Liver (tissue), 3 donors: ENCODE results near the gene SNTN.

Experiments
- EGR1 ChIP-seq, 2 donors: IDR thresholded peaks; 2 replicates each; pipeline ENCODE4 v1.6.1; 2016 to 2018; ENCODE audit warnings: antibody characterized with exemption in 2 of 2, low read depth in 2 of 2
- GABPA ChIP-seq, 2 donors: IDR thresholded peaks in 1 of 2; conservative IDR thresholded peaks in 1 of 2; 2 replicates each; pipeline ENCODE4 v1.6.1; 2016; ENCODE audit warnings: antibody characterized with exemption in 2 of 2, mild to moderate bottlenecking in 1 of 2, moderate library complexity in 1 of 2
- NR2F2 ChIP-seq: IDR thresholded peaks from 2 replicates; pipeline ENCODE4 v1.6.1; 2016; ENCODE audit warnings: antibody characterized with exemption
- RAD21 ChIP-seq, 2 donors: IDR thresholded peaks; 2 replicates each; pipeline ENCODE4 v1.6.1; 2016; ENCODE audit warnings: antibody characterized with exemption in 2 of 2, mild to moderate bottlenecking in 2 of 2
- SP1 ChIP-seq: IDR thresholded peaks from 2 replicates; pipeline ENCODE4 v1.6.1; 2018; ENCODE audit warnings: antibody characterized with exemption, mild to moderate bottlenecking
- TAF1 ChIP-seq: conservative IDR thresholded peaks from 2 replicates; pipeline ENCODE4 v1.6.1; 2016; ENCODE audit warnings: antibody characterized with exemption, mild to moderate bottlenecking
- YY1 ChIP-seq: IDR thresholded peaks from 2 replicates; pipeline ENCODE4 v1.6.1; 2016; ENCODE audit warnings: antibody characterized with exemption, mild to moderate bottlenecking
- TF ChIP-seq, protein P1 (sequence below): fragments of 150-350 bp; IDR thresholded peaks from 2 replicates; pipeline ENCODE4 v1.5.1; 2017; ENCODE audit warnings: improper control_type of control experiment, low read depth, low read length; ENCODE audit not compliant: missing input control
- TF ChIP-seq, protein P2 (sequence below): IDR thresholded peaks from 2 replicates; pipeline ENCODE4 v1.6.1; 2016; ENCODE audit warnings: antibody characterized with exemption
- TF ChIP-seq, protein P3 (sequence below): IDR thresholded peaks from 2 replicates; pipeline ENCODE4 v1.6.1; 2016; ENCODE audit warnings: antibody characterized with exemption, mild to moderate bottlenecking
- TF ChIP-seq, protein P4 (sequence below): IDR thresholded peaks from 2 replicates; pipeline ENCODE4 v1.6.1; 2016; ENCODE audit warnings: antibody characterized with exemption
- TF ChIP-seq, protein P5 (sequence below): IDR thresholded peaks from 2 replicates; pipeline ENCODE4 v1.6.1; 2016; ENCODE audit warnings: antibody characterized with exemption
- donor health status: healthy.
- donor health status: healthy.

DNA sequence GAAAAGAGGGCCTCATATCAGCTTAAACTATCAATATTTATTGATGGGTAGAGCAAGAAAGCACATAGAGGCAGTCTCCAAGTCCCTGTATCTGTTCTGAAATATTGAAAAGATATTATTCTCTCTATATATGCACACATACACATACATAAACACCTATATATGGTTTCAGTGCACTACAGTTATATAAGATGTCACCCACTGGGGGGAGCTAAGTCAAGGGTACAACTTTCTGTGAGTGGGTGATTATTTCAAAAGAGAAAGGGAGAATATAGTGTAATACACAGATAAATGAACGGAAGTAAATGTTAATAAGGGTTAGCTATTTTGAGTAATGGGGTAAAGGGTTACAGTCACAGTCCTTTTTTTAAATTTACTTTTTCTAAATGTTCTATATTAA, 8.8 kb downstream of the SNTN start:
- TF ChIP-seq, protein P1, sequence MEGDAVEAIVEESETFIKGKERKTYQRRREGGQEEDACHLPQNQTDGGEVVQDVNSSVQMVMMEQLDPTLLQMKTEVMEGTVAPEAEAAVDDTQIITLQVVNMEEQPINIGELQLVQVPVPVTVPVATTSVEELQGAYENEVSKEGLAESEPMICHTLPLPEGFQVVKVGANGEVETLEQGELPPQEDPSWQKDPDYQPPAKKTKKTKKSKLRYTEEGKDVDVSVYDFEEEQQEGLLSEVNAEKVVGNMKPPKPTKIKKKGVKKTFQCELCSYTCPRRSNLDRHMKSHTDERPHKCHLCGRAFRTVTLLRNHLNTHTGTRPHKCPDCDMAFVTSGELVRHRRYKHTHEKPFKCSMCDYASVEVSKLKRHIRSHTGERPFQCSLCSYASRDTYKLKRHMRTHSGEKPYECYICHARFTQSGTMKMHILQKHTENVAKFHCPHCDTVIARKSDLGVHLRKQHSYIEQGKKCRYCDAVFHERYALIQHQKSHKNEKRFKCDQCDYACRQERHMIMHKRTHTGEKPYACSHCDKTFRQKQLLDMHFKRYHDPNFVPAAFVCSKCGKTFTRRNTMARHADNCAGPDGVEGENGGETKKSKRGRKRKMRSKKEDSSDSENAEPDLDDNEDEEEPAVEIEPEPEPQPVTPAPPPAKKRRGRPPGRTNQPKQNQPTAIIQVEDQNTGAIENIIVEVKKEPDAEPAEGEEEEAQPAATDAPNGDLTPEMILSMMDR: no peak
- TF ChIP-seq, protein P2, sequence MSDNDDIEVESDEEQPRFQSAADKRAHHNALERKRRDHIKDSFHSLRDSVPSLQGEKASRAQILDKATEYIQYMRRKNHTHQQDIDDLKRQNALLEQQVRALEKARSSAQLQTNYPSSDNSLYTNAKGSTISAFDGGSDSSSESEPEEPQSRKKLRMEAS: no peak
- TF ChIP-seq, protein P3, sequence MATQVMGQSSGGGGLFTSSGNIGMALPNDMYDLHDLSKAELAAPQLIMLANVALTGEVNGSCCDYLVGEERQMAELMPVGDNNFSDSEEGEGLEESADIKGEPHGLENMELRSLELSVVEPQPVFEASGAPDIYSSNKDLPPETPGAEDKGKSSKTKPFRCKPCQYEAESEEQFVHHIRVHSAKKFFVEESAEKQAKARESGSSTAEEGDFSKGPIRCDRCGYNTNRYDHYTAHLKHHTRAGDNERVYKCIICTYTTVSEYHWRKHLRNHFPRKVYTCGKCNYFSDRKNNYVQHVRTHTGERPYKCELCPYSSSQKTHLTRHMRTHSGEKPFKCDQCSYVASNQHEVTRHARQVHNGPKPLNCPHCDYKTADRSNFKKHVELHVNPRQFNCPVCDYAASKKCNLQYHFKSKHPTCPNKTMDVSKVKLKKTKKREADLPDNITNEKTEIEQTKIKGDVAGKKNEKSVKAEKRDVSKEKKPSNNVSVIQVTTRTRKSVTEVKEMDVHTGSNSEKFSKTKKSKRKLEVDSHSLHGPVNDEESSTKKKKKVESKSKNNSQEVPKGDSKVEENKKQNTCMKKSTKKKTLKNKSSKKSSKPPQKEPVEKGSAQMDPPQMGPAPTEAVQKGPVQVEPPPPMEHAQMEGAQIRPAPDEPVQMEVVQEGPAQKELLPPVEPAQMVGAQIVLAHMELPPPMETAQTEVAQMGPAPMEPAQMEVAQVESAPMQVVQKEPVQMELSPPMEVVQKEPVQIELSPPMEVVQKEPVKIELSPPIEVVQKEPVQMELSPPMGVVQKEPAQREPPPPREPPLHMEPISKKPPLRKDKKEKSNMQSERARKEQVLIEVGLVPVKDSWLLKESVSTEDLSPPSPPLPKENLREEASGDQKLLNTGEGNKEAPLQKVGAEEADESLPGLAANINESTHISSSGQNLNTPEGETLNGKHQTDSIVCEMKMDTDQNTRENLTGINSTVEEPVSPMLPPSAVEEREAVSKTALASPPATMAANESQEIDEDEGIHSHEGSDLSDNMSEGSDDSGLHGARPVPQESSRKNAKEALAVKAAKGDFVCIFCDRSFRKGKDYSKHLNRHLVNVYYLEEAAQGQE: no peak
- no peak for TF ChIP-seq YY1
- TF ChIP-seq GABPA (IDR thresholded peaks at IDR 0.05 in 1 of 2, conservative IDR thresholded peaks at IDR 0.05 in 1 of 2): no peak
- TF ChIP-seq, protein P4, sequence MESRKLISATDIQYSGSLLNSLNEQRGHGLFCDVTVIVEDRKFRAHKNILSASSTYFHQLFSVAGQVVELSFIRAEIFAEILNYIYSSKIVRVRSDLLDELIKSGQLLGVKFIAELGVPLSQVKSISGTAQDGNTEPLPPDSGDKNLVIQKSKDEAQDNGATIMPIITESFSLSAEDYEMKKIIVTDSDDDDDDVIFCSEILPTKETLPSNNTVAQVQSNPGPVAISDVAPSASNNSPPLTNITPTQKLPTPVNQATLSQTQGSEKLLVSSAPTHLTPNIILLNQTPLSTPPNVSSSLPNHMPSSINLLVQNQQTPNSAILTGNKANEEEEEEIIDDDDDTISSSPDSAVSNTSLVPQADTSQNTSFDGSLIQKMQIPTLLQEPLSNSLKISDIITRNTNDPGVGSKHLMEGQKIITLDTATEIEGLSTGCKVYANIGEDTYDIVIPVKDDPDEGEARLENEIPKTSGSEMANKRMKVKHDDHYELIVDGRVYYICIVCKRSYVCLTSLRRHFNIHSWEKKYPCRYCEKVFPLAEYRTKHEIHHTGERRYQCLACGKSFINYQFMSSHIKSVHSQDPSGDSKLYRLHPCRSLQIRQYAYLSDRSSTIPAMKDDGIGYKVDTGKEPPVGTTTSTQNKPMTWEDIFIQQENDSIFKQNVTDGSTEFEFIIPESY: no peak
- TF ChIP-seq RAD21 (IDR thresholded peaks at IDR 0.05): no peak
- TF ChIP-seq TAF1: no peak
- no peak for TF ChIP-seq EGR1 (IDR thresholded peaks at IDR 0.05; ENCODE audit: low read depth in 2 of 2)
- TF ChIP-seq, protein P5, sequence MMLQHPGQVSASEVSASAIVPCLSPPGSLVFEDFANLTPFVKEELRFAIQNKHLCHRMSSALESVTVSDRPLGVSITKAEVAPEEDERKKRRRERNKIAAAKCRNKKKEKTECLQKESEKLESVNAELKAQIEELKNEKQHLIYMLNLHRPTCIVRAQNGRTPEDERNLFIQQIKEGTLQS: no peak
- TF ChIP-seq SP1: no peak
- TF ChIP-seq NR2F2: no peak
